ENCODE data around the gene NXT1. TPM values are rescaled to one million over a fixed set of nuclear protein-coding genes. Genes with fewer than 3 reads are reported as not detected.

Gene NXT1
- polyA plus RNA-seq, 1 of the 3 experiments (the other 2 are of a cell fraction) = 28.2 TPM

- Histone ChIP-seq H3K4me1 (ENCODE audit: control insufficient read depth in 1 of 2, insufficient read depth in 2 of 2, low read depth in 1 of 2, low read length in 1 of 2) (peaks cover 0 to 7% of the 10 kb centered on the region in 2 experiments; a peak in 2 of 4 replicates), H3K4me3 (ENCODE audit: low read depth in 2 of 2, low read length in 1 of 2) (no peak overlapping the region), H4K20me1 (ENCODE audit: insufficient read depth) (peaks cover 21% of the 10 kb centered on the region), H3K36me3 (replicated peaks in 1 of 2; ENCODE audit: control insufficient read depth in 1 of 2, insufficient read depth in 2 of 2, low read length in 1 of 2) (no peaks in the 10 kb centered on the region), H3K9ac (no peak overlapping the region), H3K4me2 (no peak overlapping the region), H3K79me2 (ENCODE audit: insufficient read depth) (peaks cover 50% of the 10 kb centered on the region), H3K9me2 (no peaks in the 10 kb centered on the region), H3K27me3 (ENCODE audit: insufficient read depth) (no peaks in the 10 kb centered on the region), H2AFZ (ENCODE audit: low read depth) (no peak overlapping the region), H3K27ac (ENCODE audit: low read depth in 2 of 2, low read length in 1 of 2) (no peak overlapping the region), H3K9me3 (no peaks in the 10 kb centered on the region), H3F3A (replicated peaks; ENCODE audit: insufficient read depth) (peaks cover 13% of the 10 kb centered on the region)
- CTCF ChIA-PET = interaction anchor here (1.0 kb wide), 1 partner anchor 38 kb away, joined by 3 read pairs; no protein-coding TSS in a partner anchor
- POLR2A ChIA-PET = no interaction called here
- DNase-seq = no peak
- TF ChIP-seq YY1 (IDR thresholded peaks at IDR 0.05; ENCODE audit: low read depth) (no peak), POLR2AphosphoS5 (IDR thresholded peaks at IDR 0.05; ENCODE audit: low read depth, low read length) (no peak), NRF1 (IDR thresholded peaks at IDR 0.05; ENCODE audit: low read depth, low read length) (no peak), USF1 (IDR thresholded peaks at IDR 0.05; ENCODE audit: borderline replicate concordance, low read depth) (no peak), MXI1 (IDR thresholded peaks at IDR 0.05; ENCODE audit: low read depth, low read length) (no peak), MAX (IDR thresholded peaks at IDR 0.05; ENCODE audit: low read depth) (no peak), NFIC (IDR thresholded peaks at IDR 0.05; ENCODE audit: borderline replicate concordance) (no peak)
- WGBS (ENCODE audit: low lambda C conversion rate) = 92% methylated on average over 5 of the region's 5 CpGs
Observed at GRCh38 chr20:23403751-23404150, 53.2 kb downstream of the NXT1 start.

- Histone ChIP-seq H2AFZ (ENCODE audit: low read depth) (no peak overlapping the region), H3K9ac (no peak overlapping the region), H3K9me2 (no peaks in the 10 kb centered on the region), H3K27me3 (ENCODE audit: insufficient read depth) (no peaks in the 10 kb centered on the region), H3K36me3 (replicated peaks in 1 of 2; ENCODE audit: control insufficient read depth in 1 of 2, insufficient read depth in 2 of 2, low read length in 1 of 2) (no peaks in the 10 kb centered on the region), H3F3A (replicated peaks; ENCODE audit: insufficient read depth) (peaks cover 13% of the 10 kb centered on the region), H3K4me2 (no peak overlapping the region), H4K20me1 (ENCODE audit: insufficient read depth) (peaks cover 21% of the 10 kb centered on the region), H3K4me1 (ENCODE audit: control insufficient read depth in 1 of 2, insufficient read depth in 2 of 2, low read depth in 1 of 2, low read length in 1 of 2) (peaks cover 0 to 7% of the 10 kb centered on the region in 2 experiments; a peak in 2 of 4 replicates), H3K27ac (ENCODE audit: low read depth in 2 of 2, low read length in 1 of 2) (no peak overlapping the region), H3K4me3 (ENCODE audit: low read depth in 2 of 2, low read length in 1 of 2) (no peak overlapping the region), H3K79me2 (ENCODE audit: insufficient read depth) (peaks cover 54% of the 10 kb centered on the region), H3K9me3 (no peaks in the 10 kb centered on the region)
- TF ChIP-seq TCF12 (IDR thresholded peaks at IDR 0.05) (no peak), RAD21 (IDR thresholded peaks at IDR 0.05; ENCODE audit: low read length) (no peak), EP300 (IDR thresholded peaks at IDR 0.05; ENCODE audit: borderline replicate concordance in 1 of 2, low read depth in 1 of 2, low read length in 1 of 2) (no peak), JUND (IDR thresholded peaks at IDR 0.05) (no peak)
- ChIA-PET POLR2A (no interaction called here), CTCF (no interaction called here)
- 85% methylated on average over 3 of the region's 3 CpGs for WGBS (ENCODE audit: low lambda C conversion rate)
- DNase-seq = no peak
Observed at GRCh38 chr20:23404196-23404595, 53.6 kb downstream of the NXT1 start.

Small RNA genes lying within 50 kb of the gene (small RNA-seq; reads per million reads assigned to genes)
- gene RNA5SP479 = 0 reads per million in 7 experiments

Other genes starting within 250 kb of the NXT1 start
- gene GZF1, start 11.4 kb downstream of the NXT1 start, polyA plus RNA-seq (2012; rRNA removed) = 15.0 and 20.6 TPM in 2 replicates
- gene NAPB, start 70.7 kb downstream of the NXT1 start, polyA plus RNA-seq (2012; rRNA removed) = 3.0 and 5.9 TPM in 2 replicates
- gene CSTL1, start 88.9 kb downstream of the NXT1 start, polyA plus RNA-seq (2012; rRNA removed) = not detected in 2 replicates
- not detected in 2 replicates for gene CST11, start 102.1 kb downstream of the NXT1 start, polyA plus RNA-seq (2012; rRNA removed)
- gene CST8, start 140.3 kb downstream of the NXT1 start, polyA plus RNA-seq (2012; rRNA removed) = not detected in 2 replicates
- not detected in 2 replicates for gene CST9L, start 217.7 kb downstream of the NXT1 start, polyA plus RNA-seq (2012; rRNA removed)

Data from SK-N-SH (cell line).